Activated naive CD8-positive, alpha-beta T cell treated with anti-CD3 and anti-CD28 coated beads, Interleukin-2, amount 50 U/mL, for 16 hours (primary cell): ENCODE measurements around the gene FOXO3.

ENCODE experiments used
- DNase-seq: peaks from one replicate; pipeline ENCODE4 v3.0.0-alpha.2; 2020; ENCODE audit warnings: low read depth, low spot score

The FOXO3 gene

DNA sequence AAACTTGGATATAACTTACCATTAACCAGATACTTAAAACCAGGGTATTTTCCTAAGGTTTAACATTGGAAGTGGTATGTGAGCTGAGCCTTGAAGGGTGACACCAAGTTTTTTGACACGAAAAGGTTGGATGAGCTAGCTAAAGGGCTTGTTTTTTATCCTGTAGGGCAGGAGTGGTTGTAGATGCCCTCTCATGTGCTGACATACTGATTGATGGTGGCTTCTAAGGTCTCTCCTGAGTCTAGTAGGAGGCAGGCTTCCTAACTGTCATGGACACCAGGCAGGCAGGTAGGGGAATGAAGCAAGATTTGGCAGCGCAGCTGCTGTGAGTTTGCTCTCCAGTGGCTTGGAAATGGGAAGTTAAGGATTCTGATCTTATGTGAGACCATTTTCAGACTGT, 66.1 kb downstream of the FOXO3 start:
- DNase-seq, result no peak

DNA sequence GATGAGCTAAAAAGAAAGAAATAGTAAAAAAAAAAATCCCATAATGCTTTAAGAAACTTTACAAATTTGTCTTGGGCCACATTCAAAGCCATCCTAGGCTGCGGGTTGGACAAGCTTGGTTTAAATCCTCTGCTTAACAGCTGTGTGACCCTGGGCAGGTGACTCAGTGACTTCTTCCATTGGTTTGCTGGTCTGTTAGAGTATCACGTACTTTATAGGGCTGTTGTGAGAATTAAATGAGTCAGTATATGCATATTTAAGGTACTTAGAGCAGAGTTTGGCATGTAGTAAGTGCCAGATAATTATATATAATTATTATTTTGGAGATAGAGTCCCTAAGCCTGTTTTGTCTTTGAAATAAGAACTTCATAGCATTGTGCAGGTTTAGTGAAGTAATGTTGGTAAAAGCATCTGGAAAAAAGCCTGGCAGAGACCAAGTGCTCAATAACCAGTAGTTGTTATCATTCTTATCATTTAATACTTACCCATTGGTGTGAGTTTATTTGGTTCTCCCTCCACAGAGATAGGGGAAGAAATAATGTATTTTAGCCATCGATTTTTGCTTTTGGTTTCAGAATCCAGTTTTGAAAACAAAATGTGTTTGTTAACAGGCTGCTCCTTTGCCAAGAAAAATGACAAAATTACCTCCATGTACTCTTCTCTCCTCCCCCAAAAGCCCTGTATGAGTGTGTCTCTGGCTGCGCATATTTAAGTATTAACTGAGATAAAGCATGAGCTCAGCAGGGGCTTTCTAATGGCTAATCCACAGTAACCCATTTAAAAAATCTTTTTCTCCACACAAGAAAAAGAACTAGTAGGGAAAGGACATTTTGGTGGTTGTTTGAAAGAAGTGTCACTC, 67.2 kb downstream of the FOXO3 start:
- no peak for DNase-seq

DNA sequence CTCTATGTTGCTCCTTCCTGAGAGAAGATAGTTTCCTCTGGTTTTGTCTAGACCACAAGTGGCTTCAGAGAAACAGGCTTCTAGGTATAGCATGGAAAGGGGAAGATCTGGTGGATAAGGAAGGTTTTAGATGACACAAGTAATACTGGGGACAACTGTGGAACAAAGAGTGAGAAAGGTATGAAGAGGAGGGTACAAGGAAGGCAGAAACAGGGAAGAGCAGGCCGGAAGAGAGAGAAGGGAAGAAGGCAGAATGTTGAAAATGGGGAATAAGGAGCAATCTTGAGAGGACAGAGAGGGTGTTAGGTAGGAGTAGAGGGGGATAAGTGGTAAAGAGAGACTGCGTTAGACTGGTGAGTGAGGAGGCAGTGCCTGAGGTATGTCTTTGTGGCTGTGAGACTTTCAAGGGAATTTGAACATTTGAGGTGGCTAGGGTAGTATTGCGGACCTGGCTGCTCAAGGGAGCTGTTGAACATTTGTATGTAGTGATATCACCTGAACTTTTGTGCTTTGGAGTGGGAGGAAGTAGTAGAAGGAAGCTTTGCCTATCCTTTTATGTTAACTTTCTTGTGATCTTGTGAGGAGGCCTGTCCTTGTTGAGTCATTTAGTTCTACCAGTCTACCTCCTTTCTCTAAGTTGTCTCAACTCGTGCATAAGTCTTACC, 69.5 kb downstream of the FOXO3 start:
- no peak for DNase-seq

DNA sequence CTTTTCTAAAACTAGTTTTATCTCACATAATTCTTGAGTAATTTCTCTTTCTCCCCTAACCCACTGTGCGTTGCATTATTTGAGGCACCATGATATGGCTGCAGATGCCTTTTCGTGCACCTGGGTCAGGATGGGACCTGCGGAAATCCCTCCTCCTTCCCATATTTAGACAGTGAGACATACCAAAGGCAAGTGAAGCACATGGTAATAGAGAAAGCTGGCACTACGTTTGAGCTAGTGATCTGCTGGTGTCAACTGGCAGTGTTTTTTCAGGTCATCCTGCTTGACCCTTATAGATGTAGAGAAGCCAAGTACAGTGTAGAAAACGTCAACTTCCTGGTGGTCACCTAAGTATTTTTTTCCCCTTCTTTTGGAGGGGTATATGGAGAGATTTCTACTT, 71.7 kb downstream of the FOXO3 start:
- DNase-seq, result no peak

DNA sequence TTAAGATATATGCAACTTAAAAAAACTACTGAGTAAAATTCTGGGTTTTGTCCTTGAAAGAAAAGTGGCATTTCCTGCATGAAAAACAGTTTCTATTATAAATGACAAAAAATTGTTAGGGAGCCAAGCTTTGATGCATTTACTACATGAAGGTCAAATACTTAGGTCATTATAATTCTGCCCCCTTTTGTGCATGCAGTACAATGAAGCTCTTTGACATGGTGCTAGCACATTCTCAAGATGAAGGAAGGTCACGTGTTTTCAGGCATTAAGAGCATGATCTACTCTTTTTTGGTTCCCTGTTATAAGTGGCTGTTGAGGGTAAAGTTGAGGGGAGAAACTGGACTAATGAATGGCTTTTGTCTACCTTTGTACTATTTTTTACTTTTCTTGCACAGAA, 72.7 kb downstream of the FOXO3 start:
- DNase-seq, result no peak

DNA sequence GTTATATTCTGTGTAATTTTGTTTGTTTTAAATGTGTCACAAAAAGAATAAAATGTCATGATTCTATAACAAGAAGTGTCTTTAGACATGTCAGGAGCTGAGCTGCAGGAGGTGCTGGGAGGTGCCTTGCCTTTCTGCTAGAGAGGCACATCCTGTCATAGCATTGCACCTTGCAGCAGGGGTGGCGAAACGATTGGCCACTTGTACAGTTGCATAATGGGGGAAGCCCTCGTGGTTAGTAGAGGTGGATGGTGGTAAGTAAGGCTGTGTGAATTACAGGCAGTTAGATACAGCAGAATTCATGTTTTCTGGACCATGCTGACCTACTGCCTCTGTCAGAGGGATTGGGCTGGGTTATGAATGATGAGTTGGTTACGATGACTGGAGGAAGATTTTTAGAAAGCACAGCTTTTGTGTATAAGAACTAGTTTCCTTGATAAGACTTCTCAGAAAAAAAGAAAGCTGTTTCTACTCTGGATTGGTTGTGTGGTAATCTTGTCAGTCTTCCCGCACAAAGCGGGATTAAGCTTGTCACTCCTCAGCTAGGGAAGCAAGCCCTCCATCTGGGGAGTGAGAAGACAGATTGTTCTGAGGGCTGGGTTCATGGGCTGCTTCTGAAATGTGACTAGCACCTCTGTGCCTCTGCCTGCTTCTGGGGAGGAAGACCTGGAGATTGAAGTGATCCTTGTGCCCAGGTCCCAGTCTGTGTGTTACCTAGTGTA, 74.9 kb downstream of the FOXO3 start:
- no peak for DNase-seq

DNA sequence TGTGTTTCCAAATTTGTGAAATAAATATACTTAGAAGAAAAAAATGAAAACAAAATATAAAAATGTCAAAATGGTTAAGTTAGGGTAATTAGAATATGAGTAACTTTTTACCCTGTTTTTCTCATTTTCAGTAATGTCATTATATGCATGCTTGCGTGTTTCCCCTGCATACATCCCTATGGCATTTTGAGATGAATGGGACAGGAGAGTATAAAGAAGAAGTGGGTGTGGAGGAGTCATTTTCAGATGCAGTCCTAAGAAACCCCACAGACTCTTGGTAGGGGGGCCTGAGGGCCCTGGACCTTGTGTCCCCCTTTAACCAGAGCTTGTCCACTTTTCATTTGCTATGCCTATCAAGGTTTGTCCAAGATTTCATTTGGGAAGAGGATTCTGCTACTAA, 77.2 kb downstream of the FOXO3 start:
- DNase-seq, result no peak

DNA sequence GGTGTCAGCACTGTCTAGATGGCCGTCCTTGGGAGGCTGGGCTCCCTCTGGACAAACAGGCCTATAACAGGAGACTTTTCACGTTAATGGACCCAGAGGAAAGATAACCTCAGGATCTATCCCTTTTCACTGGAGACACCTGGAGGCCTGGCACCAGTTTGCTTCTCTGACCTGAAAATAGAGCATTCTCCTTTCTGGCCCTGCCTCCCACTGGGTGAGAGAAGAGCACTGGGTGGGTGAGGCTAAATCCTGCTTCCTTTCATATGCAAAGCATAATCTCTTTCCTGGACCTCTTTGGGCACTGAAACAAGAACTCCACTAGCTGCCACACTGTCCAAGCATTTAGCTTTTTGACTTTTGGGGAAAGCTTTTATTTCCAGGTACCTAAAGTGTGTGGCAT, 78.3 kb downstream of the FOXO3 start:
- DNase-seq, result no peak

DNA sequence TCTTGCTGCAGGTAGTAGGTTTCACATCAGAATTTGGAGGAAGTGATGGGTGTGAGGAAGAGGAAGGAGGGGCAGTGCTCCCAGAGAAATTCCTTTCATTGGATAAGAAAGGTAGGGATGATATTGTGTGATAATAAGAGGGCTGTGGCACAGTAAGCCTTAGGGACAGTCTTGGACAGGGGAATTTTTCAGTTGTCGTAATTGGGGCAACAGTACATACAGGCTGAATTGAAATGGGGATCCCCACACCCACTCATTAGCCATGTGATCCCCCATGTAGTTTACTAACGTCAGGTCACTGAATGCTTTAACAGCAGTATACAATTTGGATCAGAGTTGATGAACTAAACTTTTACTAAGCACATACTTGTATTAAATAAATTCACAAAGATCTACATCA, 79.4 kb downstream of the FOXO3 start:
- no peak for DNase-seq

DNA sequence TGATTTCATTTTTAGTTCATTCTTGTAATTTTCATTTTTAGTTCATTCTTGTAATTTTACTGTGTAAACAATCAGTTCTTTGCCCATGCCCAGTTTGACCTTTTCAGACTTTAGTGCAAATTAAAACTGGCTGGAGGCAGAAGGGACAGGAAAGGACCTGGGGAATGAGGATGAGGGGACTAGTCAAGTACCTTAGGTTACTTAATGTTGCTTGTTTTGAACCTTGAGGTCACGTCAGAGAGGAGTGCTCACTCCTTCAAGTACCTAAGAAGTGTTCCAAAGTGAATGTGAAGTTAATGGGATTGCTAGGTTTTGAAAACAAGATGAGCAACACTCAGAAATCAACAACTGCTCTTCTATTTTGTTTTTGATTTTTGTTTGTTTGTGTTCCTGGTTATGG, 82.5 kb downstream of the FOXO3 start:
- no peak for DNase-seq

DNA sequence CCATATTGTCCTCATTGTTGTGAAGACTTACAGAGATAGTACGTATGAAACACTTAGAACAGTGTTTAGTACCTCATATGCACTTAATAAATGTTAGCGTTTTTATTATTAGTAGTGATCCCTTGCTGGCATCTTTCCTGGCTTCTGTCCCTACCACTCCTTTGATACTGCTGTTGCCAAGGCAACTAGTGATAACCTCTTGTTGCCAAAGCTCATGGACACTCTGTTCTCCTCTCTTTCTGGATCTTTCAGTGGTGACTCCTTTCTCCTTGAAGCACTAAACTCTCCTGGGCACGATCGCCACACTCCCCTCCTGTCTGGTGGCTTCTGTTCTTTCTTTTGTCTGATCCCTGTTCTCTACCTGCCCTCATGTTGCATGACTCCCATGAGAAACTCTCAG, 83.5 kb downstream of the FOXO3 start:
- DNase-seq, result no peak

DNA sequence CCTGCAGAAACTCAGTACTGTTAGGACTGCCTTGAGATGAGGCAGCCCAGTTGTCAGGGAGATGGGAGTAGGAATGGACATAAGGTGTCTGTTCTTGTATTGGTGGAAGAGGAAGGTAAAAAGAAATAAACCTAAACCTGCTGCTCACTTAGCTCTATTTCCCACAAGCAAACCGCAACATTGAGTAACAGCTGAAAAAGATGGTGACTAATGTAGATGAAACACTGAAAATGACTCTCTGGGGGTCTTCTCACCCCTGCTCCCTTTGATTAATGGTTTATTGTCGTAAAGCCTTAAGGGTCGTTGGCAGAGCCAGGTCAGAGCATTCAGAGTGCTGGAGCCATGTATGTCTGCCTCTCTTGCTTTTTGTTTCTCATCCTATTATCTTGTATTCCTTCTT, 87.5 kb downstream of the FOXO3 start:
- no peak for DNase-seq

DNA sequence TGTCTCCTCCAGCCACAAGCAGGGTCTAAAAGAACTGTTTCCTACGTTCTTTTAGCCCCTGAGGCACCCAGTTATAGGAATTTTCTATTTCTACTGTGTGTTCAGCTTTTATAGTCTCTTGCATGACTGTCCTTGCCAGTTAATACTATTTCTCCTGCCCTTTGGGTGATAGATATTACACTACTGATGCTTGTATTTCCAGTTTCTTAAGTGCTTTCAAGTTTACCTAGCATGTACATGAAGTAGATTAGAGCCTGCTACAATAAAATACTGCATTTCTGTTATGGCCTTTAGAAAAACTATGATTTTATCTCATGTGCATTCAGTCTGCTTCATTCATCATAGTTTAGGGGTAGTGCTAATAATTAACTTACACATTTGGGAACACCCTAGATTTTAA, 89.6 kb downstream of the FOXO3 start:
- no peak for DNase-seq

DNA sequence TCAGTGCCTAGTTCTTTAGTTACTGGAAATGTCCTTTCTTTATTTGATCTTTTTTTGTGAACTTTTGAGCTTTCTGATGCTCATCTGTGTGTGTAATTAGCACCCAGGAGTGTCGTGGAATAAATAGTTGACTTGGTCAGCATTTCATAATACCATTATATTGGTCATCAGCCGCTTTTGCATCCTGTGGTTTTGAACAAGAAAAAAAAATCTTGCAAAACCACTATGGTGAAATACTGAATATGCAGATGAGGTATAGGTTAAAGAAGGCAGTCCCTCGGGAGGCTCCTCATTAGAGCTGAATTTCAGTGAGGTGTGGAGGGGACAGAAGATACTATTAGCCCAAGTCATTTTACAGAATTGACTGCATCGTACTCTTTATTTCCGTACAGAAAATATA, 90.1 kb downstream of the FOXO3 start:
- DNase-seq, result no peak

DNA sequence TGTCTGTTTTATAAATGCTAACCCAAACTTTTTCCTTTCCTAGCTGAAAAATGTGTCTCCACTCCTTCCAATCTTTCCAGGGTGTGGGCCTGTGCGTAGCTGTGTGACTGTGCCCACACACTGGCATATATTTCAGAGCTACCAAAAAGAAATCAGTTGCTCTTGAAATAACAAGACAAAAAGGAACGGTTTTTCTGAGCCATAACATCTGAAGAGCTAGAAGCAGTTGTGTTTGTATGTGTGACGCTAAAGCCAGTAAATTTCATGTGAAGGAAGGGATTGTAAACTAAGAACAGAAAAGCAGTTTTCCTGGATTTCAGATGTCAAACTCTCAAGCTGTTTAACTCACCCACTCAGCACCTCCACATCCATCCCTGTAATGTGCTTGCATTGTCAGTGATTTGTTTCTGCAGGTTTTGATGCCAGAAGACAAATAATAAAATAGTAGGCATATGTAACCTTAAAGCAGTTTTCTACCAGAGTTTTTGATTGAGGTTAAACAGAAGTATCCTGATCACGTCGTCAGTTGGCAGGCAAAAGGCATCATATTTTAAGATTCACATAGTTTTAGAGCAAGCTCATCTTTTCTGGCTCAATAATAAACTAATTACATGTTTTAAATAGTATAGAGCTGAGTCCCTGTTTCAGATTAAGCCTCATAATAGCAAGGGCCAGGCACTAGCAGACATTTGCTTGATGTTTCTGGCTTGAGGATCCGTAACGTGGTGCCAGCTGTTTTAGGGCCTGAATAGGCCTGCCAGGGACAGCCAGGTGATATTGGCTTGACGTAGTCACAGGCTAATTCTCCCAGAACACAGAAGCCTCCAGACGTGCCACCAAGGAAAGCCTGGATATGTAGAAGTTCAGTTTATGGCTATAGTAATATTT, 90.9 kb downstream of the FOXO3 start:
- DNase-seq, result no peak

DNA sequence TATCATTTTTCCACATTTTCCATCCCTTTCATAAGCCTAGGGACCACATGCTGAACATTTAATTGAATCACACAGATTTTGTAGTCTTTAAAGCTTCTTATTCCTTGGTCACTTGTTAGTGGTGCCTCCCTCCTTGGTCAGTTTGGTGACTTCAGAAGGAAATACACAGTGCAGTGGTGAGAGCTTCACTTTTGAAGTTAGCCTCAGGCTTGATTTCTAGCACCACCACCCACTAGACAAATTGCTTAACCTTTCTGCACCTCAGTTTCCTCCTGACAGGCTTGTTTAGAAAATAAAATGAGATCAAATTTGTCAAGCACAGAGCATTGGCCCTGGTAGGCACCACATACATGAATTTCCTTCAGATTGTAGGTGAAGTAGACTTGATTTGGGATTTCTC, 91.7 kb downstream of the FOXO3 start:
- no peak for DNase-seq

DNA sequence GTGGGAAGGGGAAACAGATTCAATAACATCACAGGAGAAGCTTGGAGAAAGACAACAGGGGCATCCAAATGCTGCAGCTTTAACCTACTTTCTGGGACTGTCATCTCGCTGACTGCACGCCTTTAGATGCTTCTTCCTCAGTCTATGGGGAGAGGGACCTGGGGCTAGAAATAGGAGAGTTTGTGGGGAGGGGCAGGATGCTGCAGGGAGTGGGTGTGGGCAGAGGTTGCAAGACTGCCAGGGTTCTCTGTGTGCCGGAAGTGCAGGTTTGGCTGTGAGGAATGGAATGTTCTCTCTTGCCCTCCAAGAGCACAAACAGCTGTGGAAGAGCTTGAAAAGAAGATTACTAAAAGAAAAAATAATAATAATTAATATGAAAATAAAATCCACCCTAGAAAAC, 93.2 kb downstream of the FOXO3 start:
- no peak for DNase-seq

DNA sequence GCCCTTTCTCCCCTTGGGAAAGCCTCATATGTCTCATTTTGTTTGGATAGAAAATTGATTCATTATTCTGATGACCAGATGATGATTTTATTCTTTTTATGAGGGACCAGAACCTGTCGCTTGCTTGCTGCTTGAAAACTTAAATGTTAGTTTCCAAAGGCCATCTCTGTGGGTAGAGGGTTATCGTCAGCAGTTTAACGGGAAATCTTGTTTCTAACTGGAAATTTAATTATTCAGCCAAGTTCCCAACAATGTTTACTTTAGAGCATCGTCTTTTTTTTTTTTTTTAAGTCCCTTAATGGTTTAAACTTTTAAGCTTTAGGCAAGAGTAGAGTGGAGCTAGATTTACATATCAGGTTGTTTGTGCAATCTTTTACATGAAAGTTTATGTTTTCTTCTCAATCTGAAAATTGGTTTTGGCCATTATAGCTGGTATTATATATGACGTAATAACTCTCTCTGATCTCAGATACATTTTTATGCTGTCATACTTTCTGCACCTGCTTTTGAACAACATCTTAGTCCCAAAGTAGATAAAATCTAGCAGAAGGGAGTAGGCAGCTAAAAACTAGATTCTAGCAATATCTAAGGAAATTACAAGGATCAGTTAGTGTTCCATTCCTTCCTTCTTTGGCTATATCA, 93.9 kb downstream of the FOXO3 start:
- DNase-seq, result no peak

DNA sequence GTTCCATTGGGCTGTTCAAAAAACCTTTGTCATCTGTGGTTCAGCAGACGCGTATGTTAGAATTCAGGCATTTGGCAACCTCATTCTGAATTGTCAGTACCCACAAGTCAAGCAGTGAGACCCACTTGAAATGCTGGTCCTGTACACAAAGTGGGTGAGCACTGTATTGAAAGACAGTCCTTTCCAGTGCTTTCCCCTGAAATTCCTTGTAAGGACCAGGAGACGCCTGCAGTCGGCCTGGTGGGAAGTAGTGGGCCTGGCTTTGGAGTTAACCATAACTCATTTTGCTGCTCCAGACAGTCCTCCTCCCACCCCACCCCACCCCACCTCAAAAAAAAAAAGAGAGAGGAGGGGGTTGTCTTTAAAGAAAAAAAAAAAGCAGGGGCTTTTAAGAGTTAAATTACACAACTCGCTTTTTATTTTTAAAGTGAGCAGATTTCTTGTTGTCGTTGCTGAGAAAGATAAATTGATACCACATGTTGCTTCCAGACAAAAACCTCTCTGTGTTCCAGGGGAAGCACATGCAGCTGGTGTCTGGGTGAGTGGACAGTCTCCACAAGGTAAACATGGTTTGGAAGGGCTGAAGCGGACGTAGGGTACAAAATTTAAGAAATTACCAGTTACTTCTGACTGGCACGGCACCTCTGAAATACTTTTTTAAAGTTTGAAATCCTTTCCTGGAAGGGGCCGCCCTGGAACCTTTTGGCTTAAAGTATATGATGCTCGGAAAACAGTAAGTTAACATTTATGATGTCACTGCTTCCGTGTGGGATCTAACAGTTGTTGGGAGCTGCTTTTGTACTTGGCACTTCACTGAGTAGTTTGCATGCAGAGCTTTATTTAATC, 95.3 kb downstream of the FOXO3 start:
- no peak for DNase-seq

DNA sequence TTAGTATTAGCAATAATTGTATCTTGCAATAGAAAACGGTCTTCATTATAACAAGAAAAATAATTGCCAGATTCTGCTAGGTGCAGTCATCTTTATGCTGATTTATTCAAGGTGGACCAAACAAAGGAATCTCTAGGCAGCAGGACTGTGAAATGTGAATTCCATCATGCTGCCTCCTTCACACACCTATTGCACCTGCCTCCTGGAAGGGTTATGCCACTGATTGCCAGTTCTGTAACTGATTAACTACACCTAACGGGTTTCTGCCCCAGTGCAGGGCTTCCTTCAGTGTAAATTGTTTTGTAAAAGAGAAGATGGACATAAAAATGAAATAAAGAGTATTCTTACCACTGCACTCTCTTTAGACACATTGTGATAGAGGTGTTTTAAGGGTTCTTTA, 96.1 kb downstream of the FOXO3 start:
- DNase-seq, result no peak
